Mesodermal cell (in vitro differentiated cells): Measurements from ENCODE around the gene MAPKAPK2.

Experiments used
- H3K27ac ChIP-seq: 2 replicates; pipeline ENCODE4 v1.7.0; 2013; ENCODE audit warnings: mild to moderate bottlenecking, low read depth, low read length, moderate library complexity; ENCODE audit not compliant: severe bottlenecking
- H3K36me3 ChIP-seq: 2 replicates; pipeline ENCODE4 v1.7.1; 2013; ENCODE audit warnings: mild to moderate bottlenecking, low read length, moderate library complexity; ENCODE audit not compliant: control insufficient read depth, insufficient read depth
- H3K4me1 ChIP-seq: one replicate; pipeline ENCODE4 v1.7.1; 2013; ENCODE audit warnings: mild to moderate bottlenecking, low read length; ENCODE audit not compliant: insufficient read depth, control insufficient read depth, poor library complexity, severe bottlenecking
- H3K4me3 ChIP-seq: 2 replicates; pipeline ENCODE4 v1.7.0; 2013; ENCODE audit warnings: low read length, control low read depth, mild to moderate bottlenecking; ENCODE audit not compliant: insufficient read depth, poor library complexity, severe bottlenecking; ENCODE audit errors: extremely low read depth
- H3K9me3 ChIP-seq: 2 replicates; pipeline ENCODE4 v1.7.1; 2013; ENCODE audit warnings: mild to moderate bottlenecking, low read length, moderate library complexity; ENCODE audit not compliant: control insufficient read depth
- WGBS, 2 experiments: methylation state at CpG; one replicate each; pipeline ENCODE4 v1.1.5; 2013; ENCODE audit warnings: missing lambda C conversion rate in 2 of 2; ENCODE audit not compliant: insufficient coverage in 2 of 2; 5-methylcytosine and 5-hydroxymethylcytosine counted together

The MAPKAPK2 gene

DNA sequence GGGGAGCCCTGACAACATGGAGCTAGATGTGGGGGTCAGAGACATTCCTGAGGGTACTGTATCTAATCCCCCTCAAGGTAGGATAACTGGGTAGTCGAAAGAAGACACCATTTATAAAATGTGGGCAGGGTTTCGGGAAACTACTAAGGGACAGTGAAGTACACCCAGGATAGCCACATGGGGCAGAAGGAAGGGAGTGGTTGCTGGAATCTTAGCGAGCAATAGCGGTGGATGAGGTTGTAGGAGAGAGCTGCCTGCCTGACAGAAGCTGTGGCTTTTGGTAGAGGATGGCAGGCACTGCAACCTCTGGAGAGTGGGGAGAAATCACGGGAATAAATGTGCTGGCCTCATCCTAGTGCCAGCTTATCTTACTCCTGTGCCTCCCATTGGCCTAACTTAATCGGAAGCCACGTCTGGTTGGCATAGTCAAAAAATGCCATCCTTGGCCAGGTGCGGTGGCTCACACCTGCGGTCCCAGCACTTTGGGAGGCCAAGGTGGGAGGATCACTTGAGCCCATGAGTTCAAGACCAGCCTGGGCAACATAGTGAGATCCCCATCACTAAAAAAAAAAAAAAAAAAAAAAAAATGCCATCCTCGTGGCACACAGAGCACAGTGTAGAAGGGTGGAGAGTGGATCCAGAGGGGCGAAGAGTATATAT is 23.4 kb upstream of the MAPKAPK2 start:
- H3K36me3 ChIP-seq: no peaks in the 10 kb centered on the region
- WGBS, 2 experiments: 88 to 97% methylated on average over 4 to 9 of the region's 11 CpGs
- no peaks in the 10 kb centered on the region for H3K9me3 ChIP-seq
- H3K4me3 ChIP-seq: no peak overlapping the region
- no peak overlapping the region for H3K27ac ChIP-seq
- H3K4me1 ChIP-seq: peaks cover 11% of the 10 kb centered on the region

DNA sequence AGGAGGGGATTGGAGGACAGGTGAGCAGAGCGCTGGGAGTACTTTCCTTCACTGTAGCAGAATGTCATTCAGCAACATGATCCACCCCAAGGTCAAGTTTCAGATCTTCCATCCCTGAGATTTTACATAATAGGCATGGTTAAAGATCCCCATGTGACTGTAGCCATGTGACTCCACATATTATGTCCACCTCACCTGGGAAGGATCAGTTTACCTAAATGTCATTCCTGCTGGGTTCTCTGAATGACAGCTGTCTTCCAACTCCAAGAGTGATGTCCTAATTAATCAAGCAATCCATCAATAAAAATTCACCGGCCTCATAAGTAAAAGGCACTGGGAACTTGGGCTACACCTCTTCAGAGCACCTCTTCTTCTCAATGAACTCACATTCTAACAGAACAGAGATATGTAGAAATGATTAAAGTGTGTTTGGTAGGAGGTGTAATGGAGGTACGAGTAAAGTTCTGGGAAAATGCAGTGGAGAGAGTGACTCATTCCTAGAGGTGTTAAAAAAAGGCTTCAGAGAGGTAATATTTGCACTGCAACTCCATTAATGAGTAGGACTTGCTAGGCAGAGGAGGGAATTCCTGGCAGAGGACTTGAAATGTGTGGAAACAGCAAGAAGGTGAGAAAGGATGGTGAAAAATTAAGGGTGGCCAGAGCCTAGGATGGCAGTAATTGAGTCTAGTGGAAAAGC is 22.2 kb upstream of the MAPKAPK2 start:
- Histone ChIP-seq H3K9me3 (no peaks in the 10 kb centered on the region), H3K4me3 (no peak overlapping the region), H3K27ac (no peak overlapping the region), H3K36me3 (no peaks in the 10 kb centered on the region), H3K4me1 (peaks cover 11% of the 10 kb centered on the region)
- 29 to 84% methylated on average over 1 to 3 of the region's 3 CpGs for WGBS, 2 experiments

DNA sequence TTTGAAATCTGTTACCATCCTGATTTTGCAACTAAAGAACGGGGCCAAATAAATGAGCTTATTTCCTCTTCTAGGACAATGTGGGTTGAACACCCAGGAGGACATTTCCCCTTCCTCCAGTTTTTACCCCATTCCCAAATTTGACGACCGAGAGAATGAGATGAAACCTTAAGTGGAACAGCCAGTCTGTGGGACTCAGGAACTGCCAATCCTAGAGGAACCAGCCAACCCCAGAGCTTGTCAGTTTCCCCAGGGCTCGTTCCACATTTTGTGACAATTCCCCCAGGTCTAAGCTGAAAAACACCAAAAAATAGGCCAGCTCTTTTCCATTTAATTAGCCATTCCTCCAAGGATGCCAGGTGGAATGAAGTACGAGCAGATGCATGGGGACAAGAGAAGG is 21.3 kb upstream of the MAPKAPK2 start:
- Histone ChIP-seq H3K4me3 (no peak overlapping the region), H3K4me1 (peaks cover 6% of the 10 kb centered on the region), H3K36me3 (no peaks in the 10 kb centered on the region), H3K27ac (no peak overlapping the region), H3K9me3 (no peaks in the 10 kb centered on the region)
- 60 to 86% methylated on average over 1 to 5 of the region's 5 CpGs for WGBS, 2 experiments

DNA sequence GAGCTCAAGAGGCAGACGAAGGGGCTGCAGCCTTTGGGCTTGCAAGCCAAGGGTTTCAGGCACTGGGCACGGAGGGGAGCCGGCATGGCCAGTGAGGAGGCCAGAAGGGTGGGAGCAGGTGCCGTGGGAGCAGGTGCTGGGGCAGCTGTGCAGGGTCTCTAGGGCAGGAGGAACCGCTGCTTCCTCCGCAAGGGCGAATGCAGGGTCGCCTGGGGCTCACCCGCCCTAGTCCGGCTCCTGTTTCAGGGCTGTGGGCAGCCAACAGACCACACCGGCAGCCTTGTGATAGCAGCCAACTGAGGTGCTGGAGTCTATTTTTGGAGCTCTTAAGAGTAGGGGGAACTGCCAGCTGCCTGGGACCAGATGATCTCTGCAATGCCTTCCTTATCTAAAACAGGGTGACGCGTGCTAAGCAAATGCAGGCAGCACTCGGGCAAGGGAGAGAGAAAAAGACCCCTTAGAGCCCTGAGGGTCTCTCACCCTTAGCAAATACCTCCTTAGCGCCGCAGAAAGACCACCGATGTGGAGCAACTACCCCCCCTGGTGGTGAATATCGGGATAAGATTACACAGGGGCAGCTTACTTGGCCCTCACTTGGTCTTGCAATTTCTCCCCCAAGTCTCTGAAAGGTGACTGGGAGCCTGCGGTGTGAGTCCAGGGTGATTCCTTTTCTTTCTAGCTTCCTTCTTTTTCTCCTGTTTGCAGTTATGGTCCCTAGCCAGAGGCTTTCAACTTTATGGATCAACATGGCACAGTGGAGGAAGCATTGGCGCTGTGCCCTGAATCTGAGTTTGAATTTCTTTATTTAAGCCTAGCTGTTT is 20.7 kb upstream of the MAPKAPK2 start:
- 25 to 26% methylated on average over 12 of the region's 20 CpGs for WGBS, 2 experiments
- no peak overlapping the region for H3K4me3 ChIP-seq
- H3K4me1 ChIP-seq: peaks cover 6% of the 10 kb centered on the region
- H3K36me3 ChIP-seq: no peaks in the 10 kb centered on the region
- no peak overlapping the region for H3K27ac ChIP-seq
- H3K9me3 ChIP-seq: no peaks in the 10 kb centered on the region

DNA sequence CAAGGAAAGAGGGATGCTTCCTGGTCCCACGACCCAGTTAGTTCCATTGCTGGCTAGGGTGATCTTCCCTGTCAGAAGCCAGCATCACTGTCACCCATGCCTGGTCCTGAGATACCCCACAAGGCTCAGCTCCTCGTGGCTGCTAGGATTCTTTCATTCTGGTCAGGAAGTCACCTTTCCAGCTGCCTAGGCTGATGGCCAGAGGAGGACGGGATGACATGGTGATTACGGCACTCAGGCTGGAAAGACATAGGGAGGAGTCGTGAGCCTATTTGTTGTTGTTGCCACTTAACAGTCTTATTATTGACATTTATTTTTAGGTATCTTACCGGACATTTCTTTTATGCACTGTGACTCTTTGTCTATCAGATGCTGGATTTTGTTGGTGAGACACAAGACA is 20.0 kb upstream of the MAPKAPK2 start:
- 45 to 82% methylated on average over 1 to 6 of the region's 6 CpGs for WGBS, 2 experiments
- H3K36me3 ChIP-seq: no peaks in the 10 kb centered on the region
- peaks cover 6% of the 10 kb centered on the region for H3K4me1 ChIP-seq
- no peak overlapping the region for H3K27ac ChIP-seq
- H3K9me3 ChIP-seq: no peaks in the 10 kb centered on the region
- H3K4me3 ChIP-seq: no peak overlapping the region

DNA sequence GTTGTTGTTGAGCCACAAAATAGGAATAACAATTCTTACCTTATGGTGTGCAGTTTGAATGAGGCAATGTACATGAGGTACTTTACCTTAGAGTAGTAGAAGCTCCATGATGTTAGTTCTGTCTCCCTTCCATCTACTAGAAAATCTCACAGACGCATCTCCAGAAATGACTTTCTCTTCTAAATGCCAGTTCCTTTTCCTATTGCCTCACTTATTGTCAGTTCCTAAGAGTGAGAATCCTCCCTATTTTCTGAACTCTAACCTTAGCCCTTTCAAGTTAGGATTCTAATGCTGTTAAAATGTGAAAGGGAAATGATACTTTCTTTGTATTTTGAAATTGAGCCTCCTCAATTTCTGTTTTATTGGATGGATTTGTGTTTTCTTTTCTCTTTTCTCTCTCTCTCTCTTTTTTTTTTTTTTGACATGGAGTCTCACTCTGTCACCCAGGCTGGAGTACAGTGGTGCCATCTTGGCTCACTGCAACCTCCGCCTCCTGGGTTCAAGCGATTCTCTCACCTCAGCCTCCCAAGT is 18.6 kb upstream of the MAPKAPK2 start:
- peaks cover 6% of the 10 kb centered on the region for H3K4me1 ChIP-seq
- no peaks in the 10 kb centered on the region for H3K36me3 ChIP-seq
- no peak overlapping the region for H3K4me3 ChIP-seq
- H3K27ac ChIP-seq: no peak overlapping the region
- no peaks in the 10 kb centered on the region for H3K9me3 ChIP-seq
- 100% methylated on average over 3 of the region's 3 CpGs; no CpG with 5 or more reads in 1 of the 2 experiments for WGBS, 2 experiments

DNA sequence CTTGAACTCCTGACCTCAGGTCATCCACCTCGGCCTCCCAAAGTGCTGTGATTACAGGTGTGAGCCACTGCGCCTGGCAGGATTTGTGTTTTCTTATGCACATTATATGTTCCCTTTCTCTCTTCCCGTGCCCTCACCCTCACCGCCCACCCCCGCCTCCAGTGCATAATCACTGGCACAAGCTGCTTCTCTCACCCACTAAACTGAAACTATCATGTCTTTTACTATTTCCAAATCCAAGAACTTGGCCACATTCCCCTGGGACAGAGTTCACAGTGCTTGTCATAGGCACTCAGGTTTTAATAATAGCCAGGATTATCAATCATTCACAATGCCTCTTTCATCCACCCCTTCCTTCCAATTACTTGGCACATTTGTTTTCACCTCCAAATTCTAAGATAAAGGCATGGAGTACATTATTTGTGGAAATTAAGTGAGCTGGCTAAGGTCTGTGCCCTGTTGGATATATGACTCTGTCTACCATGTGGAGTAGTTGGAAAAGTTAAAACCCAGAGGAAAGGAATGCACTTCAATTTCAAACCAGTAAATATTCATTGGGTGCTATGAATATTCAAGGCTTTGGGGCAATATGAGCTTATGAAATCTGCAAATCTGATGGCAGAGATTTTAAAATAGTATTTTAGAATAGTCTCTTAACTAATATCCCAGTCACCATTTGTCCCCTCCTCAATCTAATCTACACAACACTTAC is 17.6 kb upstream of the MAPKAPK2 start:
- WGBS, 2 experiments: 85 to 90% methylated on average over 5 of the region's 5 CpGs
- no peaks in the 10 kb centered on the region for H3K9me3 ChIP-seq
- H3K4me1 ChIP-seq: peaks cover 10% of the 10 kb centered on the region
- no peaks in the 10 kb centered on the region for H3K36me3 ChIP-seq
- no peak overlapping the region for H3K4me3 ChIP-seq
- no peak overlapping the region for H3K27ac ChIP-seq

DNA sequence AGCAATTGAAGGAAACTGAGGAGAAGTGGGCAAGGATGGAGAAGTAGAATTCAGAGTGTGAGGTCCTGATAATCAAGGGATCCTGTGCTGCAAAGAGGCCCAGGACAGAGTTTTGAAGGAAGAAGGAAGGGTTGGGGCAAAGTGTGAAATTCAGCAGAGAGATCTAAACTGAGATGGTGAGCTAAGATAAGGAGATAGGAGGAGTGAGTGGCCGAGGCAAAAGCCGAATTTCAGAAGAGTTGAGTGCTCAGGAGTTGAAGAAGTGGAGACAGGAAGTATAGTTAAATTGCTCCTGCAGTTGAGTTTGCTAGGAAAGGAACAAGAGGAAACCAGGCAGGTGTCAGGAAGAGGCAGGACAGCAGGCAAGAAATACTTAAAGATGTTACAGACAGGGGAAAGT is 16.4 kb upstream of the MAPKAPK2 start:
- no peaks in the 10 kb centered on the region for H3K9me3 ChIP-seq

DNA sequence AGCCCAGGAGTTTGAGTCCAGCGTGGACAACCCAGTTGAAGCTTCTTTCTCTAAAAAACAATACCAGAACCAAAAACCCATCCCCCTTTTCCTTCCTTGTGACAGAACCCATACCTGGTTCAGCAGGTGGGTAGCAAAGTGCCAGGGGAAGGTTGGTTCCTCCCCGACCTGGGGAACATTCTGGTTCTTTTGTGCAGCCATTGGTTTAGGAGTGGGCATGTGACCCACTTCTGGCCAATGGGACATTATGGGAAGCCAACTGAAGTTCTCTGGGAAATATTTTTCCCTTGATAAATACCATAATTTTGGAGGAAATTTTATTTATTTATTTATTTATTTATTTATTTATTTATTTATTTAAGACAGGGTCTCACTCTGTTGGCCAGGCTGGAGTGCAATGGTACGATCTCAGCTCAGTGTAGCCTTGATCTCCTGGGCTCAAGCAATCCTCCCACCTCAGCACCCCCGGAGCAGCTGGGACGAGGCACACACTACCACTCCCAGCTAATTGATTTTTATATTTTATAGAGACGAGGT is 15.8 kb upstream of the MAPKAPK2 start:
- Histone ChIP-seq H3K4me3 (no peak overlapping the region), H3K36me3 (no peaks in the 10 kb centered on the region), H3K27ac (no peak overlapping the region), H3K9me3 (no peaks in the 10 kb centered on the region), H3K4me1 (peaks cover 10% of the 10 kb centered on the region)
- WGBS, 2 experiments: 100% methylated on average over 2 of the region's 6 CpGs; no CpG with 5 or more reads in 1 of the 2 experiments

More for the DNA sequence above, 16.4 kb upstream of the MAPKAPK2 start:
- no peaks in the 10 kb centered on the region for H3K36me3 ChIP-seq
- no peak overlapping the region for H3K4me3 ChIP-seq
- 28 to 40% methylated on average over 2 of the region's 2 CpGs for WGBS, 2 experiments
- H3K4me1 ChIP-seq: peaks cover 13% of the 10 kb centered on the region
- H3K27ac ChIP-seq: no peak overlapping the region
